DND-41 (cell line): ENCODE data around the gene DCTN1.

ENCODE experiments used
- EZH2 ChIP-seq: IDR thresholded peaks from 3 replicates; pipeline ENCODE4 v1.6.1; 2012; ENCODE audit warnings: borderline replicate concordance, low read depth, mild to moderate bottlenecking, moderate library complexity, low read length, inconsistent platforms; ENCODE audit not compliant: severe bottlenecking
- TF ChIP-seq, protein P1 (sequence below): IDR thresholded peaks from 2 replicates; pipeline ENCODE4 v1.5.1; 2012; ENCODE audit warnings: borderline replicate concordance, low read length, moderate library complexity, mild to moderate bottlenecking; ENCODE audit not compliant: poor library complexity, severe bottlenecking; ENCODE audit errors: extremely low read depth

DNA sequence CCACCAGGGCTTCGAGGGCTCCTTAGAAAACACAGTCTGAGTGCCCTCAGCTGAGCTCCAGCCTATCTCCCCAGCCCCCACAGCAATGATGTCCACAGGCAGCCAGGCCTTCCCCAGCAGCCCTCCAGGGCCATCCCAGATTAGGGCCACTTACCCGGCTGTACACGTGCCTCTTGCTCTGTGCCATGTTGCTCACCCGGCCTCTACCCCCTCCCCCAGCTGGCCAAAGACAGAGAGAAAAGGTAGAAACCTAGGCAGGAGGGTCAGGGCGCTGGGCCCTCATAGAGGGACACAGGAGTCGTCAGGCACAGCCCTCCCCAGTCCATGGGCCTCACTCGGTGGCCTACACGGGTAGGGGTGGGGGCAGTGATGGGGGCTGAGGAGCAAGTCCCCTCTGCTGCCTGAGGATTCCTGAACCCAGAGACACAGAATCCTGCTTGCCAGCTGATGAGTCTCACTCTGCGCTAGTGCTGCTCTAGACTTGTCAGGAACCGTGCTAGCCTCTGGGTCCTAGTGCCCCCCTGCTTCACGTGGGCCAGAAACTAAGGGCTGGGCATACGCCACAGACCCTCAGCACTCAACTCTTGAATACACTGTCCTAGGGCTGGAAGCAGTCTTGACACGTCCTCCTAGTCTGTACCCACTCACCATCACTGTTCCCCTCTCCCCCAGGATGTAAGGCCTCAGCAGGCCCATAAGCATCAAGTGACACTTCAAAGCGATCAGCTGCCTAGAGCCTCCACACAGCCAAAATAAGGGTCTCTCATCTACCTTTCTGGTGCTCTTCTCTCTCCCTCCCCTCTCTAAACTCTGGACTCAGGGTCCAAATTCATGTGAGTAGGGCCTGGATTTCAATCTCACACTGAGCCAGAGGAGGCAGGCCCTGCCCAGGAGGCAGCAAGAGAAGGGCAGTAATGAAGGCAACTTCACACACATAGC, at the start of gene DCTN1:
- TF ChIP-seq, protein P1, sequence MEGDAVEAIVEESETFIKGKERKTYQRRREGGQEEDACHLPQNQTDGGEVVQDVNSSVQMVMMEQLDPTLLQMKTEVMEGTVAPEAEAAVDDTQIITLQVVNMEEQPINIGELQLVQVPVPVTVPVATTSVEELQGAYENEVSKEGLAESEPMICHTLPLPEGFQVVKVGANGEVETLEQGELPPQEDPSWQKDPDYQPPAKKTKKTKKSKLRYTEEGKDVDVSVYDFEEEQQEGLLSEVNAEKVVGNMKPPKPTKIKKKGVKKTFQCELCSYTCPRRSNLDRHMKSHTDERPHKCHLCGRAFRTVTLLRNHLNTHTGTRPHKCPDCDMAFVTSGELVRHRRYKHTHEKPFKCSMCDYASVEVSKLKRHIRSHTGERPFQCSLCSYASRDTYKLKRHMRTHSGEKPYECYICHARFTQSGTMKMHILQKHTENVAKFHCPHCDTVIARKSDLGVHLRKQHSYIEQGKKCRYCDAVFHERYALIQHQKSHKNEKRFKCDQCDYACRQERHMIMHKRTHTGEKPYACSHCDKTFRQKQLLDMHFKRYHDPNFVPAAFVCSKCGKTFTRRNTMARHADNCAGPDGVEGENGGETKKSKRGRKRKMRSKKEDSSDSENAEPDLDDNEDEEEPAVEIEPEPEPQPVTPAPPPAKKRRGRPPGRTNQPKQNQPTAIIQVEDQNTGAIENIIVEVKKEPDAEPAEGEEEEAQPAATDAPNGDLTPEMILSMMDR: no peak
- TF ChIP-seq EZH2: no peak
